Cardiac fibroblast (primary cell): ENCODE measurements around the gene SPATA25.

Experiments
- DNase-seq, 2 donors: peaks; one replicate each; pipeline versions ENCODE4 v3.0.0 to v3.0.0-alpha.2; 2010; ENCODE audit warnings: low read depth in 2 of 2
- H3K4me3 ChIP-seq, 2 donors: replicated peaks in 1 of 2; 1 replicate in 1 of 2; 2 replicates in 1 of 2; pipeline ENCODE4 v1.5.1; 2011; ENCODE audit warnings: low read depth in 2 of 2, low read length in 2 of 2, mild to moderate bottlenecking in 2 of 2, moderate library complexity in 1 of 2
- CTCF ChIP-seq: IDR thresholded peaks from one replicate; pipeline ENCODE4 v1.5.1; 2011; ENCODE audit warnings: low read depth, mild to moderate bottlenecking, low read length, inconsistent platforms

The SPATA25 gene

GRCh38 chr20:45927071-45927878 lies 39.9 kb upstream of the SPATA25 start:
- DNase-seq, result no peak
- no peak for TF ChIP-seq CTCF
- no peak overlapping the region for H3K4me3 ChIP-seq

- no peak for DNase-seq
Observed at GRCh38 chr20:45926731-45927070, 39.3 kb upstream of the SPATA25 start.

GRCh38 chr20:45925821-45926506 lies 38.5 kb upstream of the SPATA25 start:
- TF ChIP-seq CTCF, result no peak
- DNase-seq, result no peak
- H3K4me3 ChIP-seq, result no peak overlapping the region

More at GRCh38 chr20:45926731-45927070, 39.3 kb upstream of the SPATA25 start:
- TF ChIP-seq CTCF, result no peak
- H3K4me3 ChIP-seq, result no peak overlapping the region

GRCh38 chr20:45924391-45925261 lies 37.2 kb upstream of the SPATA25 start:
- no peak overlapping the region for H3K4me3 ChIP-seq
- peak; percentile 62 to 79 for DNase-seq
- TF ChIP-seq CTCF, result no peak

- TF ChIP-seq CTCF, result no peak
- no peak for DNase-seq
- no peak overlapping the region for H3K4me3 ChIP-seq
Observed at GRCh38 chr20:45921337-45922189, 34.1 kb upstream of the SPATA25 start.
